Measurements from ENCODE around the gene PIP4K2A.
"Not testable (repeated sequence)": the region's sequence is repeated elsewhere in the genome, so short reads cannot be mapped to it uniquely, and the experiment has no call there.

The PIP4K2A gene

GRCh38 chr10:22752272-22752889 lies 38.0 kb upstream of the PIP4K2A start:
- TF ChIP-seq L3MBTL2 (conservative IDR thresholded peaks at IDR 0.05): no peak
- no peak for TF ChIP-seq FOXM1 (IDR thresholded peaks at IDR 0.05; ENCODE audit: borderline replicate concordance)
- TF ChIP-seq TARDBP (IDR thresholded peaks at IDR 0.05): no peak
- no peak for TF ChIP-seq LEF1 (IDR thresholded peaks at IDR 0.05; ENCODE audit: borderline replicate concordance)
- no peak for TF ChIP-seq CTBP1 (IDR thresholded peaks at IDR 0.05; ENCODE audit: borderline replicate concordance)
- TF ChIP-seq ZNF384 (IDR thresholded peaks at IDR 0.05): no peak
- TF ChIP-seq NFRKB (IDR thresholded peaks at IDR 0.05): no peak
- TF ChIP-seq ARNT (IDR thresholded peaks at IDR 0.05): no peak
- no peak for TF ChIP-seq HDGF (IDR thresholded peaks at IDR 0.05; ENCODE audit: borderline replicate concordance)
- TF ChIP-seq FOXA1 (IDR thresholded peaks at IDR 0.05): no peak
- no peak for TF ChIP-seq SP1 (IDR thresholded peaks at IDR 0.05)
- no peak for TF ChIP-seq ELF4 (IDR thresholded peaks at IDR 0.05)
- no peak for TF ChIP-seq SUZ12 (IDR thresholded peaks at IDR 0.05)
- no peak for TF ChIP-seq PKNOX1 (IDR thresholded peaks at IDR 0.05)
- ChIA-PET CTCF (no interaction called here), POLR2A (no interaction called here)
- DNase-seq (ENCODE audit: extremely low spot score): no peak

- DNase-seq (ENCODE audit: extremely low spot score): no peak
- POLR2A ChIA-PET: no interaction called here
- no peak for TF ChIP-seq FOXK2 (IDR thresholded peaks at IDR 0.05)
- no peak for TF ChIP-seq FOXM1 (IDR thresholded peaks at IDR 0.05; ENCODE audit: borderline replicate concordance)
- no peak for TF ChIP-seq SUZ12 (IDR thresholded peaks at IDR 0.05)
- CTCF ChIA-PET: interaction anchor here (0.6 kb wide), 1 partner anchor 240 kb away, joined by 3 read pairs; no protein-coding TSS in a partner anchor
These were observed 35.8 kb upstream of the PIP4K2A start for GRCh38 chr10:22750131-22750530.

GRCh38 chr10:22744858-22745257 lies 30.5 kb upstream of the PIP4K2A start:
- DNase-seq (ENCODE audit: extremely low spot score); POLR2A ChIA-PET; CTCF ChIA-PET: not testable (repeated sequence)

- ChIA-PET CTCF (interaction anchor here (0.7 to 0.9 kb wide), 2 partner anchors 16 to 862 kb away, joined by 3 to 4 read pairs; no protein-coding TSS in a partner anchor), POLR2A (no interaction called here)
- no peak for TF ChIP-seq FOXA1 (IDR thresholded peaks at IDR 0.05)
- TF ChIP-seq BHLHE40 (IDR thresholded peaks at IDR 0.05; ENCODE audit: borderline replicate concordance): no peak
- DNase-seq (ENCODE audit: extremely low spot score): no peak
These were observed 28.3 kb upstream of the PIP4K2A start for GRCh38 chr10:22742678-22743077.

GRCh38 chr10:22741631-22742030 lies 27.3 kb upstream of the PIP4K2A start:
- CTCF ChIA-PET; POLR2A ChIA-PET; DNase-seq (ENCODE audit: extremely low spot score): not testable (repeated sequence)

GRCh38 chr10:22740180-22740579 lies 25.8 kb upstream of the PIP4K2A start:
- TF ChIP-seq LEF1 (IDR thresholded peaks at IDR 0.05; ENCODE audit: borderline replicate concordance) (no peak), PKNOX1 (IDR thresholded peaks at IDR 0.05) (no peak), HDGF (IDR thresholded peaks at IDR 0.05; ENCODE audit: borderline replicate concordance) (no peak), CTBP1 (IDR thresholded peaks at IDR 0.05; ENCODE audit: borderline replicate concordance) (no peak), ZNF384 (IDR thresholded peaks at IDR 0.05) (no peak), ARNT (IDR thresholded peaks at IDR 0.05) (no peak)
- ChIA-PET CTCF (no interaction called here), POLR2A (no interaction called here)
- DNase-seq (ENCODE audit: extremely low spot score): no peak

- no peak for DNase-seq (ENCODE audit: extremely low spot score)
- ChIA-PET POLR2A (no interaction called here), CTCF (no interaction called here)
- TF ChIP-seq HDGF (IDR thresholded peaks at IDR 0.05; ENCODE audit: borderline replicate concordance): no peak
- no peak for TF ChIP-seq ELF4 (IDR thresholded peaks at IDR 0.05)
- TF ChIP-seq PKNOX1 (IDR thresholded peaks at IDR 0.05): no peak
- no peak for TF ChIP-seq ARNT (IDR thresholded peaks at IDR 0.05)
- no peak for TF ChIP-seq TARDBP (IDR thresholded peaks at IDR 0.05)
- TF ChIP-seq BHLHE40 (IDR thresholded peaks at IDR 0.05; ENCODE audit: borderline replicate concordance): no peak
- no peak for TF ChIP-seq L3MBTL2 (conservative IDR thresholded peaks at IDR 0.05)
- no peak for TF ChIP-seq SP1 (IDR thresholded peaks at IDR 0.05)
- TF ChIP-seq LEF1 (IDR thresholded peaks at IDR 0.05; ENCODE audit: borderline replicate concordance): no peak
- no peak for TF ChIP-seq FOXA1 (IDR thresholded peaks at IDR 0.05)
- no peak for TF ChIP-seq FOXM1 (IDR thresholded peaks at IDR 0.05; ENCODE audit: borderline replicate concordance)
- no peak for TF ChIP-seq SUZ12 (IDR thresholded peaks at IDR 0.05)
- TF ChIP-seq NFRKB (IDR thresholded peaks at IDR 0.05): no peak
- no peak for TF ChIP-seq CTBP1 (IDR thresholded peaks at IDR 0.05; ENCODE audit: borderline replicate concordance)
- no peak for TF ChIP-seq ZNF384 (IDR thresholded peaks at IDR 0.05)
- no peak for TF ChIP-seq FOXK2 (IDR thresholded peaks at IDR 0.05)
These were observed 23.2 kb upstream of the PIP4K2A start for GRCh38 chr10:22737587-22737986.

Measured in HEK293T (cell line).